ENCODE data around the gene PDE4B.

The PDE4B gene

GRCh38 chr1:66346057-66346795 is 553.5 kb downstream of the PDE4B start:
- Histone ChIP-seq H3K36me3 (ENCODE audit: insufficient read depth, low read depth, low read length) (no peaks in the 10 kb centered on the region), H3K9me3 (ENCODE audit: insufficient read depth, low read depth, low read length) (no peaks in the 10 kb centered on the region), H3K9ac (ENCODE audit: low read depth, low read length) (no peak overlapping the region), H3K4me1 (ENCODE audit: insufficient read depth, low read length) (peaks cover 55% of the 10 kb centered on the region), H3K4me3 (ENCODE audit: low read length) (no peak overlapping the region), H3K27ac (ENCODE audit: low read length) (no peak overlapping the region), H3K27me3 (ENCODE audit: insufficient read depth, low read length) (no peaks in the 10 kb centered on the region)

DNA sequence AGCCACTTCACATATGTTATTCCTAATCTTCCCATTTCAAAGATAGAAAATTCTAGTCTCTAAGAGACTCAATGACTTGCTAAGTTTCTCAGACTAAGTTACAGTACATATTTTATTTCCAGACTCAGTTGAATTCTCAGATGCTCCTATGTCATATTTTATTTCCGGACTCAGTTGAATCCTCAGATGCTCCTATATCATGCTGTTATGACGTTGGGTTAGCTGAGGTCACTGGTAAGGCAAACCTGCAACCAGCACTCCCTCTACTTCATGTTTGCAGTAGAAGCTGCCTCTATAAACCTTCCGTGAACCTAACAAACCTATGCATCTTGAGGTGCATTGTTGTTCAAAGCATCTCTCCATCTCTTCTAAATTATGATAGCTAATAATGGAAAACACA is 554.2 kb downstream of the PDE4B start:
- Histone ChIP-seq H3K9ac (ENCODE audit: low read depth, low read length) (no peak overlapping the region), H3K4me1 (ENCODE audit: insufficient read depth, low read length) (peaks cover 60% of the 10 kb centered on the region), H3K27ac (ENCODE audit: low read length) (no peak overlapping the region), H3K36me3 (ENCODE audit: insufficient read depth, low read depth, low read length) (no peaks in the 10 kb centered on the region), H3K27me3 (ENCODE audit: insufficient read depth, low read length) (no peaks in the 10 kb centered on the region), H3K9me3 (ENCODE audit: insufficient read depth, low read depth, low read length) (no peaks in the 10 kb centered on the region), H3K4me3 (ENCODE audit: low read length) (no peak overlapping the region)

DNA sequence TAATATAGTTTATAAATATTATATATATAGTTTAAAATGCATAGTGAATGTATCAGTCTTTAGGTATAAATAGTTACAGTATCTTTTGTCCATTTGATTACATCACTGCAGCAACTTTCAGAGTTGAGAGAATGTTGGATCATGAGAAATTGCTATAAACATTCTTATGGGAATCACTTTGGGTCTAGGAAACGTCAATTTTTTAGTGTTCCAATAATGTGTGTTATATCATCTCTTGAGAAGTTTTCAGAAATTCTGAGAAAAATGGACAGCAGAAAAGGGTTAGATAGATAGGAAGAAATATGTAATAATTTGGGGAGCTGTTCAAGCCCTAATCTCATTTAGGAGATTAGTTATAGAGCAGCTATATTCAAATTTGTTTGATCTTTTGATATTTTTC is 556.1 kb downstream of the PDE4B start:
- Histone ChIP-seq H3K27ac (ENCODE audit: low read length) (peak overlapping the region; percentile 27), H3K36me3 (ENCODE audit: insufficient read depth, low read depth, low read length) (no peaks in the 10 kb centered on the region), H3K4me1 (ENCODE audit: insufficient read depth, low read length) (peaks cover 75% of the 10 kb centered on the region), H3K9me3 (ENCODE audit: insufficient read depth, low read depth, low read length) (no peaks in the 10 kb centered on the region), H3K9ac (ENCODE audit: low read depth, low read length) (peak overlapping the region; percentile 55; the same call in 1 of the 2 replicates), H3K4me3 (ENCODE audit: low read length) (no peak overlapping the region), H3K27me3 (ENCODE audit: insufficient read depth, low read length) (no peaks in the 10 kb centered on the region)

- Histone ChIP-seq H3K36me3 (ENCODE audit: insufficient read depth, low read depth, low read length) (no peaks in the 10 kb centered on the region), H3K4me3 (ENCODE audit: low read length) (peak overlapping the region; percentile 18; the same call in 1 of the 2 replicates), H3K9me3 (ENCODE audit: insufficient read depth, low read depth, low read length) (no peaks in the 10 kb centered on the region), H3K9ac (ENCODE audit: low read depth, low read length) (peak overlapping the region; percentile 55; the same call in 1 of the 2 replicates), H3K27me3 (ENCODE audit: insufficient read depth, low read length) (no peaks in the 10 kb centered on the region), H3K4me1 (ENCODE audit: insufficient read depth, low read length) (peaks cover 76% of the 10 kb centered on the region), H3K27ac (ENCODE audit: low read length) (peak overlapping the region; percentile 27)
These were observed 556.5 kb downstream of the PDE4B start for GRCh38 chr1:66349242-66349641.

GRCh38 chr1:66350001-66350547 is 557.4 kb downstream of the PDE4B start:
- H3K27ac ChIP-seq (ENCODE audit: low read length): peak overlapping the region; percentile 72
- H3K4me3 ChIP-seq (ENCODE audit: low read length): peak overlapping the region; percentile 21; the same call in 1 of the 2 replicates
- peak overlapping the region; percentile 60; the same call in 1 of the 2 replicates for H3K9ac ChIP-seq (ENCODE audit: low read depth, low read length)
- H3K9me3 ChIP-seq (ENCODE audit: insufficient read depth, low read depth, low read length): no peaks in the 10 kb centered on the region
- no peaks in the 10 kb centered on the region for H3K36me3 ChIP-seq (ENCODE audit: insufficient read depth, low read depth, low read length)
- H3K27me3 ChIP-seq (ENCODE audit: insufficient read depth, low read length): no peaks in the 10 kb centered on the region
- peaks cover 75% of the 10 kb centered on the region for H3K4me1 ChIP-seq (ENCODE audit: insufficient read depth, low read length)

- Histone ChIP-seq H3K4me3 (ENCODE audit: low read length) (no peak overlapping the region), H3K27me3 (ENCODE audit: insufficient read depth, low read length) (no peaks in the 10 kb centered on the region), H3K4me1 (ENCODE audit: insufficient read depth, low read length) (peaks cover 78% of the 10 kb centered on the region), H3K27ac (ENCODE audit: low read length) (peak overlapping the region; percentile 31), H3K36me3 (ENCODE audit: insufficient read depth, low read depth, low read length) (no peaks in the 10 kb centered on the region), H3K9ac (ENCODE audit: low read depth, low read length) (peak overlapping the region; percentile 60; the same call in 1 of the 2 replicates), H3K9me3 (ENCODE audit: insufficient read depth, low read depth, low read length) (no peaks in the 10 kb centered on the region)
These were observed 558.8 kb downstream of the PDE4B start for GRCh38 chr1:66351478-66351877.

DNA sequence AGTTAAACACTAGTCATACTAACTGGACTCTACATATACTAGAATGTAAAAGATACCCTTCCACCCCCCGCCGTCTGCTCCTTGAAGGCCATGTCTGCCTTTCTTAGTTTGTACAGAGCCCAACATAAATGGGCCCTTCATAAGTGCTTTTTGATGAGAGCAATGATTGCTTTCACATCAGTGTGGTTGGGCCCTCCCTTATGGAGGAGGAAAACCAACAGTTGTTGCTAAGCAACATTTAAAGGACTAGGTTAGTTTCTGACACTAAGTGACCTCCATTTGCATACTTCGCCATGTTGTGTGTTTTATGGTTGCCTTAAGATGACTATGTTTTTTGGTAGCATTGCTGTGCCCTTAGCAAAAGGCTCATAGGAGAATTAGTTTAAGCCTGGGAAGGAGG is 559.2 kb downstream of the PDE4B start:
- Histone ChIP-seq H3K27ac (ENCODE audit: low read length) (peak overlapping the region; percentile 57), H3K27me3 (ENCODE audit: insufficient read depth, low read length) (no peaks in the 10 kb centered on the region), H3K4me3 (ENCODE audit: low read length) (0 out of 2 replicates have a peak overlapping the region, but pooled peaks have one; percentile 9), H3K9ac (ENCODE audit: low read depth, low read length) (peak overlapping the region; percentile 70; the same call in 1 of the 2 replicates), H3K4me1 (ENCODE audit: insufficient read depth, low read length) (peaks cover 80% of the 10 kb centered on the region), H3K36me3 (ENCODE audit: insufficient read depth, low read depth, low read length) (no peaks in the 10 kb centered on the region), H3K9me3 (ENCODE audit: insufficient read depth, low read depth, low read length) (no peaks in the 10 kb centered on the region)

GRCh38 chr1:66352792-66353191 is 560.1 kb downstream of the PDE4B start:
- Histone ChIP-seq H3K4me1 (ENCODE audit: insufficient read depth, low read length) (peaks cover 79% of the 10 kb centered on the region), H3K9me3 (ENCODE audit: insufficient read depth, low read depth, low read length) (no peaks in the 10 kb centered on the region), H3K27me3 (ENCODE audit: insufficient read depth, low read length) (no peaks in the 10 kb centered on the region), H3K4me3 (ENCODE audit: low read length) (peak overlapping the region; percentile 44; the same call in 1 of the 2 replicates), H3K27ac (ENCODE audit: low read length) (peak overlapping the region; percentile 57), H3K9ac (ENCODE audit: low read depth, low read length) (peak overlapping the region; percentile 70; the same call in 1 of the 2 replicates), H3K36me3 (ENCODE audit: insufficient read depth, low read depth, low read length) (peaks cover 5% of the 10 kb centered on the region; the same call in 1 of the 2 replicates)

- peak overlapping the region; percentile 70; the same call in 1 of the 2 replicates for H3K9ac ChIP-seq (ENCODE audit: low read depth, low read length)
- H3K4me3 ChIP-seq (ENCODE audit: low read length): peak overlapping the region; percentile 44; the same call in 1 of the 2 replicates
- peak overlapping the region; percentile 57 for H3K27ac ChIP-seq (ENCODE audit: low read length)
These were observed 560.6 kb downstream of the PDE4B start for GRCh38 chr1:66353257-66353656.

DNA sequence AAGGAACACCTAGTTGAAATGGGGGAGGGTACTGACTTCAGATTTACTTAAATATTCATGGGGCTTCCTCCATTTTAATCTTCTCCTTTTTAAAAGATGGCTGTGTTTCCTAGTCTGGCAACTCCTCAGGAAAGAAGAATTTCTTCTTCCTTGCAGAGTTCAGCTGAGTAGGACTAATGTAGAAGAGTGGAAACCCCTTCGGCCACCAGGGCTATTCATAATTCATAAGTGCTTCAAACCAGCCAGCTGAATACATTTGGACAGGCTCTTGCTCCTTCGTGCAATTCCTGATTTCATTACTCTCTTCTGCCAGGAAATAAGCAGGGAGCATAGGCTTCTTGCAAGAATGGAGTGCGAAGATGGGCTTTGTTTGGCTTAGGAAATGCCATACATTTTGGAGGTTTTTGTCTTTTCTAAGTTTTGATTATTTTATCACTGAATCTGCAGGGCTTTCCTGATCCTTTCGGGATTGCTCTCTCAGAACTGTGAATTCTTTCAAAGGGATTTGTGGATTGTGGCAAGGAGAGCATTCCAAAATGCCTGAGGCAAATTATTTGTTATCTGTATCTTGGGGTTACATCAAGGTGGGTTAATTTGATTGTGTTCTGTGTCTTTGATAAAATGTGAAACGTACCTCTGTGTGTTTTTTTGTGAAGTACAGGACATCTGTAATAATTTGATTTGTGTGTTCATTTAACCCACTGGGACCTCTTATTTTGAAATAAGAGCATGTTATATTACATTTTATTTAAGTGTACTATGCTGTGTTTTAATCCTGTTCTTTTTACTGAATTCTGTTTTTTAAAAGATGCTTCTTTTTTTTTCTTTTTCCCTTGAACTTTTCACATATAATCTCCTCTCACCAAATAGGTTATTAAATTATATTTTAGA is 561.9 kb downstream of the PDE4B start:
- peak overlapping the region; percentile 44 for H3K4me3 ChIP-seq (ENCODE audit: low read length)
- H3K9ac ChIP-seq (ENCODE audit: low read depth, low read length): peak overlapping the region; percentile 70
- peaks cover 10% of the 10 kb centered on the region; the same call in 1 of the 2 replicates for H3K36me3 ChIP-seq (ENCODE audit: insufficient read depth, low read depth, low read length)
- H3K27ac ChIP-seq (ENCODE audit: low read length): peak overlapping the region; percentile 20
- H3K4me1 ChIP-seq (ENCODE audit: insufficient read depth, low read length): peaks cover 67% of the 10 kb centered on the region
- H3K9me3 ChIP-seq (ENCODE audit: insufficient read depth, low read depth, low read length): no peaks in the 10 kb centered on the region
- no peaks in the 10 kb centered on the region for H3K27me3 ChIP-seq (ENCODE audit: insufficient read depth, low read length)

More at GRCh38 chr1:66353257-66353656, 560.6 kb downstream of the PDE4B start:
- no peaks in the 10 kb centered on the region for H3K9me3 ChIP-seq (ENCODE audit: insufficient read depth, low read depth, low read length)
- peaks cover 10% of the 10 kb centered on the region; the same call in 1 of the 2 replicates for H3K36me3 ChIP-seq (ENCODE audit: insufficient read depth, low read depth, low read length)
- no peaks in the 10 kb centered on the region for H3K27me3 ChIP-seq (ENCODE audit: insufficient read depth, low read length)
- H3K4me1 ChIP-seq (ENCODE audit: insufficient read depth, low read length): peaks cover 76% of the 10 kb centered on the region

DNA sequence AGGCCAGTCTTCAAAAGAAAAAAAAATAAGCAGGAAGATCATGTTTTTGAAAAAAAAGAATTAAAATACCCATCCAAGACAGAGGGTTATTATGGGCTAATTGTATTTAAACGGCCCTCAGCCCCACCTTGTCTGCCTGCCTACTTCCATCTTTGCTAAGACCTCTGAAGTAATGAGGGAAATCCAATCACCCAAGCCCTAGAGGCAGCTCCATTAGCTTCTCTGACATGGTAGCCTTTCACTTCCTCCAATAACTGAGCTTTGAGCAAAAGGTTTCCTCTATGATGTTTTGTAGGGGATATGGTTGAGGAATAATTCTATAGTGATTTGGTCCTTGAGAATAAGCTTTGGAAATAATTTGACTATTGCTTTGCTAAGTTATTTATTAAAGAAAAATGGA is 563.1 kb downstream of the PDE4B start:
- no peak overlapping the region for H3K27ac ChIP-seq (ENCODE audit: low read length)

More for the DNA sequence above, 563.1 kb downstream of the PDE4B start:
- peak overlapping the region; percentile 70; the same call in 1 of the 2 replicates for H3K9ac ChIP-seq (ENCODE audit: low read depth, low read length)
- peaks cover 57% of the 10 kb centered on the region for H3K4me1 ChIP-seq (ENCODE audit: insufficient read depth, low read length)
- H3K4me3 ChIP-seq (ENCODE audit: low read length): peak overlapping the region; percentile 44; the same call in 1 of the 2 replicates
- no peaks in the 10 kb centered on the region for H3K9me3 ChIP-seq (ENCODE audit: insufficient read depth, low read depth, low read length)
- H3K27me3 ChIP-seq (ENCODE audit: insufficient read depth, low read length): no peaks in the 10 kb centered on the region
- H3K36me3 ChIP-seq (ENCODE audit: insufficient read depth, low read depth, low read length): peaks cover 10% of the 10 kb centered on the region; the same call in 1 of the 2 replicates
